GM12878 (cell line): ENCODE results near the gene FAAP100. TPM values are rescaled to one million over a fixed set of nuclear protein-coding genes. Genes with fewer than 3 reads are reported as not detected.

Source experiments
- CHD2 ChIP-seq: IDR thresholded peaks from 2 replicates; pipeline ENCODE4 v1.6.1; 2011; ENCODE audit warnings: low read depth, low read length, improper control_type of control experiment, borderline replicate concordance
- EGR1 ChIP-seq, 2 experiments: IDR thresholded peaks; 1 replicate in 1 of 2; 2 replicates in 1 of 2; pipeline ENCODE4 v1.6.1; 2011 to 2012; ENCODE audit warnings: low read depth in 2 of 2, low read length in 2 of 2, borderline replicate concordance in 1 of 2, mild to moderate bottlenecking in 1 of 2, moderate library complexity in 1 of 2
- JUNB ChIP-seq: IDR thresholded peaks from 2 replicates; pipeline ENCODE4 v1.6.1; 2016; ENCODE audit warnings: antibody characterized with exemption, mild to moderate bottlenecking
- polyA plus RNA-seq, 11 experiments: library from polyadenylated mRNA; depleted of rRNA in 4 of 11; unstranded in 6 of 11; stranded (reverse) in 5 of 11; fragments of >200 nt; fragmentation: Nextera tagmentation in 4 of 11; fragmentation: Illumina TruSeq in 1 of 11; extraction: Ambion mirVana in 4 of 11; extraction: Trizol in 1 of 11; gene quantifications; 1 replicate in 1 of 11; 2 replicates in 10 of 11; pipeline versions ENCODE4 v1.2.1 to v1.2.3, GENCODE V29; 2011 to 2016; ENCODE audit warnings: inconsistent platforms in 2 of 11, missing spikeins in 2 of 11, low read depth in 1 of 11
- total RNA-seq, 4 experiments: library from RNA; depleted of rRNA in 3 of 4; stranded (reverse); fragments of >200 nt in 3 of 4; fragmentation: Illumina TruSeq in 1 of 4; extraction: Trizol in 1 of 4; gene quantifications; 2 replicates each; pipeline versions ENCODE4 v1.2.1 to v1.2.3, GENCODE V29; 2013 to 2021
- TF ChIP-seq, protein P1 (sequence below): IDR thresholded peaks from 2 replicates; pipeline ENCODE4 v1.6.1; 2012; ENCODE audit warnings: improper control_type of control experiment, low read depth, low read length; ENCODE audit not compliant: insufficient replicate concordance

FAAP100 gene
- total and polyA plus RNA-seq, 10 of the 15 experiments (the other 5 are each of a cell fraction or from before 2014, with no cell fraction given) = 0.11 to 46.2 (median 17.1) TPM

GRCh38 chr17:81551458-81552243 is 502 bp downstream of the FAAP100 start (continued):
- peak in 1 of 2 experiments; percentile 90; a peak in 2 of 3 replicates for TF ChIP-seq EGR1 (IDR thresholded peaks at IDR 0.05; ENCODE audit: borderline replicate concordance in 1 of 2, low read depth in 2 of 2, low read length in 2 of 2)
- TF ChIP-seq, protein P1, sequence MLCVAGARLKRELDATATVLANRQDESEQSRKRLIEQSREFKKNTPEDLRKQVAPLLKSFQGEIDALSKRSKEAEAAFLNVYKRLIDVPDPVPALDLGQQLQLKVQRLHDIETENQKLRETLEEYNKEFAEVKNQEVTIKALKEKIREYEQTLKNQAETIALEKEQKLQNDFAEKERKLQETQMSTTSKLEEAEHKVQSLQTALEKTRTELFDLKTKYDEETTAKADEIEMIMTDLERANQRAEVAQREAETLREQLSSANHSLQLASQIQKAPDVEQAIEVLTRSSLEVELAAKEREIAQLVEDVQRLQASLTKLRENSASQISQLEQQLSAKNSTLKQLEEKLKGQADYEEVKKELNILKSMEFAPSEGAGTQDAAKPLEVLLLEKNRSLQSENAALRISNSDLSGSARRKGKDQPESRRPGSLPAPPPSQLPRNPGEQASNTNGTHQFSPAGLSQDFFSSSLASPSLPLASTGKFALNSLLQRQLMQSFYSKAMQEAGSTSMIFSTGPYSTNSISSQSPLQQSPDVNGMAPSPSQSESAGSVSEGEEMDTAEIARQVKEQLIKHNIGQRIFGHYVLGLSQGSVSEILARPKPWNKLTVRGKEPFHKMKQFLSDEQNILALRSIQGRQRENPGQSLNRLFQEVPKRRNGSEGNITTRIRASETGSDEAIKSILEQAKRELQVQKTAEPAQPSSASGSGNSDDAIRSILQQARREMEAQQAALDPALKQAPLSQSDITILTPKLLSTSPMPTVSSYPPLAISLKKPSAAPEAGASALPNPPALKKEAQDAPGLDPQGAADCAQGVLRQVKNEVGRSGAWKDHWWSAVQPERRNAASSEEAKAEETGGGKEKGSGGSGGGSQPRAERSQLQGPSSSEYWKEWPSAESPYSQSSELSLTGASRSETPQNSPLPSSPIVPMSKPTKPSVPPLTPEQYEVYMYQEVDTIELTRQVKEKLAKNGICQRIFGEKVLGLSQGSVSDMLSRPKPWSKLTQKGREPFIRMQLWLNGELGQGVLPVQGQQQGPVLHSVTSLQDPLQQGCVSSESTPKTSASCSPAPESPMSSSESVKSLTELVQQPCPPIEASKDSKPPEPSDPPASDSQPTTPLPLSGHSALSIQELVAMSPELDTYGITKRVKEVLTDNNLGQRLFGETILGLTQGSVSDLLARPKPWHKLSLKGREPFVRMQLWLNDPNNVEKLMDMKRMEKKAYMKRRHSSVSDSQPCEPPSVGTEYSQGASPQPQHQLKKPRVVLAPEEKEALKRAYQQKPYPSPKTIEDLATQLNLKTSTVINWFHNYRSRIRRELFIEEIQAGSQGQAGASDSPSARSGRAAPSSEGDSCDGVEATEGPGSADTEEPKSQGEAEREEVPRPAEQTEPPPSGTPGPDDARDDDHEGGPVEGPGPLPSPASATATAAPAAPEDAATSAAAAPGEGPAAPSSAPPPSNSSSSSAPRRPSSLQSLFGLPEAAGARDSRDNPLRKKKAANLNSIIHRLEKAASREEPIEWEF = no peak
- TF ChIP-seq JUNB = no peak
- TF ChIP-seq CHD2 = no peak
